Liver (tissue), 3 donors: Measurements from ENCODE around the gene KANK4.

Source experiments
- GABPA ChIP-seq, 2 donors: IDR thresholded peaks in 1 of 2; conservative IDR thresholded peaks in 1 of 2; 2 replicates each; pipeline ENCODE4 v1.6.1; 2016; ENCODE audit warnings: antibody characterized with exemption in 2 of 2, mild to moderate bottlenecking in 1 of 2, moderate library complexity in 1 of 2
- JUND ChIP-seq, 2 donors: IDR thresholded peaks; 2 replicates each; pipeline ENCODE4 v1.6.1; 2016; ENCODE audit warnings: antibody characterized with exemption in 2 of 2
- MAX ChIP-seq: IDR thresholded peaks from 2 replicates; pipeline ENCODE4 v1.6.1; 2016; ENCODE audit warnings: antibody characterized with exemption
- RAD21 ChIP-seq, 2 donors: IDR thresholded peaks; 2 replicates each; pipeline ENCODE4 v1.6.1; 2016; ENCODE audit warnings: antibody characterized with exemption in 2 of 2, mild to moderate bottlenecking in 2 of 2
- RXRA ChIP-seq, 2 donors: IDR thresholded peaks; 2 replicates each; pipeline ENCODE4 v1.6.1; 2017 to 2018; ENCODE audit warnings: antibody characterized with exemption in 2 of 2, mild to moderate bottlenecking in 1 of 2
- TAF1 ChIP-seq: conservative IDR thresholded peaks from 2 replicates; pipeline ENCODE4 v1.6.1; 2016; ENCODE audit warnings: antibody characterized with exemption, mild to moderate bottlenecking
- TF ChIP-seq, protein P1 (sequence below): fragments of 150-350 bp; IDR thresholded peaks from 2 replicates; pipeline ENCODE4 v1.5.1; 2017; ENCODE audit warnings: improper control_type of control experiment, low read depth, low read length; ENCODE audit not compliant: missing input control
- TF ChIP-seq, protein P2 (sequence below): IDR thresholded peaks from 2 replicates; pipeline ENCODE4 v1.6.1; 2016; ENCODE audit warnings: antibody characterized with exemption
- TF ChIP-seq, protein P3 (sequence below): IDR thresholded peaks from 2 replicates; pipeline ENCODE4 v1.6.1; 2016; ENCODE audit warnings: antibody characterized with exemption
- donor health status: healthy.
- donor health status: healthy.

GRCh38 chr1:62263006-62263813, 56.0 kb downstream of the KANK4 start:
- TF ChIP-seq, protein P1, sequence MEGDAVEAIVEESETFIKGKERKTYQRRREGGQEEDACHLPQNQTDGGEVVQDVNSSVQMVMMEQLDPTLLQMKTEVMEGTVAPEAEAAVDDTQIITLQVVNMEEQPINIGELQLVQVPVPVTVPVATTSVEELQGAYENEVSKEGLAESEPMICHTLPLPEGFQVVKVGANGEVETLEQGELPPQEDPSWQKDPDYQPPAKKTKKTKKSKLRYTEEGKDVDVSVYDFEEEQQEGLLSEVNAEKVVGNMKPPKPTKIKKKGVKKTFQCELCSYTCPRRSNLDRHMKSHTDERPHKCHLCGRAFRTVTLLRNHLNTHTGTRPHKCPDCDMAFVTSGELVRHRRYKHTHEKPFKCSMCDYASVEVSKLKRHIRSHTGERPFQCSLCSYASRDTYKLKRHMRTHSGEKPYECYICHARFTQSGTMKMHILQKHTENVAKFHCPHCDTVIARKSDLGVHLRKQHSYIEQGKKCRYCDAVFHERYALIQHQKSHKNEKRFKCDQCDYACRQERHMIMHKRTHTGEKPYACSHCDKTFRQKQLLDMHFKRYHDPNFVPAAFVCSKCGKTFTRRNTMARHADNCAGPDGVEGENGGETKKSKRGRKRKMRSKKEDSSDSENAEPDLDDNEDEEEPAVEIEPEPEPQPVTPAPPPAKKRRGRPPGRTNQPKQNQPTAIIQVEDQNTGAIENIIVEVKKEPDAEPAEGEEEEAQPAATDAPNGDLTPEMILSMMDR, result no peak
- TF ChIP-seq RAD21 (IDR thresholded peaks at IDR 0.05) (no peak), RXRA (IDR thresholded peaks at IDR 0.05) (no peak), JUND (IDR thresholded peaks at IDR 0.05) (no peak), TAF1 (no peak), GABPA (IDR thresholded peaks at IDR 0.05 in 1 of 2, conservative IDR thresholded peaks at IDR 0.05 in 1 of 2) (no peak), MAX (no peak)
- TF ChIP-seq, protein P2, sequence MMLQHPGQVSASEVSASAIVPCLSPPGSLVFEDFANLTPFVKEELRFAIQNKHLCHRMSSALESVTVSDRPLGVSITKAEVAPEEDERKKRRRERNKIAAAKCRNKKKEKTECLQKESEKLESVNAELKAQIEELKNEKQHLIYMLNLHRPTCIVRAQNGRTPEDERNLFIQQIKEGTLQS, result no peak
- TF ChIP-seq, protein P3, sequence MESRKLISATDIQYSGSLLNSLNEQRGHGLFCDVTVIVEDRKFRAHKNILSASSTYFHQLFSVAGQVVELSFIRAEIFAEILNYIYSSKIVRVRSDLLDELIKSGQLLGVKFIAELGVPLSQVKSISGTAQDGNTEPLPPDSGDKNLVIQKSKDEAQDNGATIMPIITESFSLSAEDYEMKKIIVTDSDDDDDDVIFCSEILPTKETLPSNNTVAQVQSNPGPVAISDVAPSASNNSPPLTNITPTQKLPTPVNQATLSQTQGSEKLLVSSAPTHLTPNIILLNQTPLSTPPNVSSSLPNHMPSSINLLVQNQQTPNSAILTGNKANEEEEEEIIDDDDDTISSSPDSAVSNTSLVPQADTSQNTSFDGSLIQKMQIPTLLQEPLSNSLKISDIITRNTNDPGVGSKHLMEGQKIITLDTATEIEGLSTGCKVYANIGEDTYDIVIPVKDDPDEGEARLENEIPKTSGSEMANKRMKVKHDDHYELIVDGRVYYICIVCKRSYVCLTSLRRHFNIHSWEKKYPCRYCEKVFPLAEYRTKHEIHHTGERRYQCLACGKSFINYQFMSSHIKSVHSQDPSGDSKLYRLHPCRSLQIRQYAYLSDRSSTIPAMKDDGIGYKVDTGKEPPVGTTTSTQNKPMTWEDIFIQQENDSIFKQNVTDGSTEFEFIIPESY, result no peak
